Right kidney (tissue), 1 donor: ENCODE results near the gene TGFBR2.
A peak's percentile ranks its signal among the peaks of the same experiment; 100 is the strongest.

Experiments used
- DNase-seq: peaks from one replicate; pipeline ENCODE4 v3.0.0-alpha.2; 2016

Gene TGFBR2

GRCh38 chr3:30691249-30691880 lies 85.0 kb downstream of the TGFBR2 start:
- DNase-seq: peak; percentile 37

- no peak for DNase-seq
These were observed 85.5 kb downstream of the TGFBR2 start for GRCh38 chr3:30691944-30692343.

- DNase-seq: no peak
These were observed 86.2 kb downstream of the TGFBR2 start for GRCh38 chr3:30692498-30693130.

GRCh38 chr3:30693470-30694120 lies 87.2 kb downstream of the TGFBR2 start:
- peak; percentile 36 for DNase-seq

- DNase-seq: no peak
These were observed 87.7 kb downstream of the TGFBR2 start for GRCh38 chr3:30694148-30694547.

- DNase-seq: no peak
These were observed 88.3 kb downstream of the TGFBR2 start for GRCh38 chr3:30694668-30695067.

GRCh38 chr3:30695302-30696061 lies 89.1 kb downstream of the TGFBR2 start:
- DNase-seq: no peak

- no peak for DNase-seq
These were observed 90.0 kb downstream of the TGFBR2 start for GRCh38 chr3:30696403-30696819.

GRCh38 chr3:30696896-30697295 lies 90.5 kb downstream of the TGFBR2 start:
- no peak for DNase-seq

- no peak for DNase-seq
These were observed 92.1 kb downstream of the TGFBR2 start for GRCh38 chr3:30698549-30698948.

GRCh38 chr3:30699927-30700326 lies 93.5 kb downstream of the TGFBR2 start:
- DNase-seq: no peak

- no peak for DNase-seq
These were observed 94.4 kb downstream of the TGFBR2 start for GRCh38 chr3:30700702-30701321.

- no peak for DNase-seq
These were observed 95.8 kb downstream of the TGFBR2 start for GRCh38 chr3:30702038-30702827.

- DNase-seq: no peak
These were observed 96.5 kb downstream of the TGFBR2 start for GRCh38 chr3:30702828-30703397.

- DNase-seq: no peak
These were observed 98.8 kb downstream of the TGFBR2 start for GRCh38 chr3:30704931-30705890.

GRCh38 chr3:30707825-30708224 lies 101.4 kb downstream of the TGFBR2 start:
- no peak for DNase-seq

GRCh38 chr3:30708472-30708871 lies 102.1 kb downstream of the TGFBR2 start:
- no peak for DNase-seq

- DNase-seq: no peak
These were observed 103.6 kb downstream of the TGFBR2 start for GRCh38 chr3:30710017-30710416.

GRCh38 chr3:30711151-30711550 lies 104.8 kb downstream of the TGFBR2 start:
- no peak for DNase-seq

GRCh38 chr3:30711867-30712266 lies 105.5 kb downstream of the TGFBR2 start:
- no peak for DNase-seq
